Caco-2 (cell line): ENCODE measurements around the gene CRELD2. TPM values are rescaled to one million over a fixed set of nuclear protein-coding genes. Genes with fewer than 3 reads are reported as not detected.

Experiments used
- BruUV-seq: library from RNA; stranded (reverse); fragments of 400-500 nt; replicated peaks from 2 replicates; lab custom pipeline; 2021; lab: Mats Ljungman, UMichigan
- CTCF ChIA-PET: fragments of 300-600 bp; sonication (Branson Sonifier 250); formaldehyde crosslinking; loops from one replicate; lab custom pipeline; 2022; ENCODE audit warnings: antibody characterized with exemption; lab: Charles Lee
- POLR2A ChIA-PET: fragments of 300-600 bp; sonication (Branson Sonifier 250); formaldehyde crosslinking; loops from one replicate; lab custom pipeline; 2022; ENCODE audit warnings: antibody characterized with exemption; lab: Charles Lee
- DNase-seq, 2 experiments: peaks; one replicate each; pipeline versions ENCODE4 v3.0.0 to v3.0.0-alpha.2; 2020 to 2022
- H3K27me3 ChIP-seq: replicated peaks from 2 replicates; pipeline ENCODE4 v1.6.0; 2011; ENCODE audit warnings: low read length; ENCODE audit not compliant: control insufficient read depth, insufficient read depth
- H3K36me3 ChIP-seq: 2 replicates; pipeline ENCODE4 v1.5.1; 2011; ENCODE audit warnings: low read length; ENCODE audit not compliant: control insufficient read depth, insufficient read depth
- H3K4me1 ChIP-seq: fragments of 250-450 bp; sonication (Bioruptor Pico); 2 replicates; pipeline ENCODE4 v1.5.1; 2020; ENCODE audit warnings: mild to moderate bottlenecking
- H3K4me3 ChIP-seq: 2 replicates; pipeline ENCODE4 v1.5.1; 2011; ENCODE audit warnings: low read depth, mild to moderate bottlenecking, control low read depth, low read length
- H3K9me3 ChIP-seq: fragments of 250-450 bp; sonication (Bioruptor Pico); 2 replicates; pipeline ENCODE4 v1.5.1; 2020; ENCODE audit warnings: mild to moderate bottlenecking, moderate library complexity
- H3K27ac Mint-ChIP-seq: one replicate; pipeline ENCODE4 v1.8.0; 2022; ENCODE audit warnings: mixed read lengths; ENCODE audit not compliant: unreplicated experiment
- H3K27me3 Mint-ChIP-seq: one replicate; pipeline ENCODE4 v1.8.0; 2022; ENCODE audit warnings: mixed read lengths; ENCODE audit not compliant: insufficient read depth, unreplicated experiment
- H3K36me3 Mint-ChIP-seq: one replicate; pipeline ENCODE4 v1.8.0; 2022; ENCODE audit warnings: mild to moderate bottlenecking, mixed read lengths; ENCODE audit not compliant: insufficient read depth, unreplicated experiment
- H3K4me1 Mint-ChIP-seq: one replicate; pipeline ENCODE4 v1.8.0; 2022; ENCODE audit warnings: low read depth, mixed read lengths; ENCODE audit not compliant: unreplicated experiment
- H3K4me3 Mint-ChIP-seq: one replicate; pipeline ENCODE4 v1.8.0; 2022; ENCODE audit warnings: mild to moderate bottlenecking, moderate library complexity, mixed read lengths; ENCODE audit not compliant: unreplicated experiment
- H3K9me3 Mint-ChIP-seq: one replicate; pipeline ENCODE4 v1.8.0; 2022; ENCODE audit warnings: mixed read lengths; ENCODE audit not compliant: unreplicated experiment
- intact Hi-C: fragments of 100-400 bp; cut with micrococcal nuclease; formaldehyde crosslinking; loops from one replicate; pipeline ENCODE4 v1.10.0; 2022; ENCODE audit not compliant: unreplicated experiment
- total RNA-seq: library from RNA; stranded (reverse); gene quantifications from 2 replicates; pipeline ENCODE4 v1.2.3, GENCODE V29; 2022
- TF ChIP-seq, protein P1 (sequence below), 2 experiments: fragments of 200-600 bp in 1 of 2; IDR thresholded peaks; 1 replicate in 1 of 2; 2 replicates in 1 of 2; pipeline versions ENCODE4 v1.5.1 to v1.8.0; 2011 to 2022; ENCODE audit warnings: antibody characterized with exemption in 1 of 2, control low read depth in 1 of 2, inconsistent platforms in 1 of 2, low read depth in 1 of 2, low read length in 1 of 2, mild to moderate bottlenecking in 1 of 2, moderate library complexity in 1 of 2; ENCODE audit not compliant: insufficient read depth in 1 of 2, severe bottlenecking in 1 of 2, unreplicated experiment in 1 of 2

The CRELD2 gene
- total RNA-seq, 1 experiment from 2014 or later: 43.3 TPM

DNA sequence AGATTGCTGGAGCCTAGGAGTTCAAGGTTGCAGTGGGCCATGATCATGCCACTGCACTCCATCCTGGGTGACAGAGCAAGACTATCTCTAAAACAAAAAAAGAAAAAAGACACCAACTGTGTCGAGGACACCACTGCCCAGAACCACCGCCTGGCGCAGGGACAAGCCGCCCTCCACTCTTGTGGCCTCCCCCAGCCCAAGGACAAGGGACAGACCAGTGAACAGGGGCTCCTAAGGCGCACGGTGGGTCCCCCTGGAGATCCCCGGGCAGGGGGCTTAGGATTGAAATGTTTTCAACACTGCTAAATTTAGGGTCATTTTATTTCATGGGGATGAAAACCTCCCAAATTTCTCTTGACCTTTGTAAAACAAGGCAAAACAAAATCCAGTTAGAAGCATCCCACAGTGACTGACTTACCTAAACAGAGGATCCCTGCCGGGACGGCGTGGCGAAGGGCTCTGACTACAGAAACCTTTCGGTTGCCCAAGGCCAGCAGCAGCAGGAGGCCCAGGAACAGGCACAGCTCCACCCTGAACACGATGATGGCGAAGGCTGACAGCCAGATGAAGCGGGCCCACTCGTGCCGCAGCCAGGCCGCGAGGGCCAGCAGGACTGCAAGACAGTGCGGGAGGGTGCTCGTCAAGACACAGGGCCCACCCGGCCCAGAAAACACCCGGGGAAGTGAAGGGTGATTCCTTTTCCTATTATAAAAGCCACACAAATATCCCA is 8.8 kb upstream of the CRELD2 start:
- Mint-ChIP-seq H3K27ac (no peak overlapping the region), H3K4me3 (no peak overlapping the region), H3K9me3 (no peaks in the 10 kb centered on the region), H3K36me3 (peaks cover 37% of the 10 kb centered on the region), H3K27me3 (no peaks in the 10 kb centered on the region), H3K4me1 (no peaks in the 10 kb centered on the region)
- TF ChIP-seq, protein P1, sequence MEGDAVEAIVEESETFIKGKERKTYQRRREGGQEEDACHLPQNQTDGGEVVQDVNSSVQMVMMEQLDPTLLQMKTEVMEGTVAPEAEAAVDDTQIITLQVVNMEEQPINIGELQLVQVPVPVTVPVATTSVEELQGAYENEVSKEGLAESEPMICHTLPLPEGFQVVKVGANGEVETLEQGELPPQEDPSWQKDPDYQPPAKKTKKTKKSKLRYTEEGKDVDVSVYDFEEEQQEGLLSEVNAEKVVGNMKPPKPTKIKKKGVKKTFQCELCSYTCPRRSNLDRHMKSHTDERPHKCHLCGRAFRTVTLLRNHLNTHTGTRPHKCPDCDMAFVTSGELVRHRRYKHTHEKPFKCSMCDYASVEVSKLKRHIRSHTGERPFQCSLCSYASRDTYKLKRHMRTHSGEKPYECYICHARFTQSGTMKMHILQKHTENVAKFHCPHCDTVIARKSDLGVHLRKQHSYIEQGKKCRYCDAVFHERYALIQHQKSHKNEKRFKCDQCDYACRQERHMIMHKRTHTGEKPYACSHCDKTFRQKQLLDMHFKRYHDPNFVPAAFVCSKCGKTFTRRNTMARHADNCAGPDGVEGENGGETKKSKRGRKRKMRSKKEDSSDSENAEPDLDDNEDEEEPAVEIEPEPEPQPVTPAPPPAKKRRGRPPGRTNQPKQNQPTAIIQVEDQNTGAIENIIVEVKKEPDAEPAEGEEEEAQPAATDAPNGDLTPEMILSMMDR (IDR thresholded peaks at IDR 0.05; ENCODE audit: insufficient read depth in 1 of 2, low read depth in 1 of 2, low read length in 1 of 2, severe bottlenecking in 1 of 2, unreplicated experiment in 1 of 2): no peak
- Histone ChIP-seq H3K27me3 (no peaks in the 10 kb centered on the region), H3K36me3 (peaks cover 1% of the 10 kb centered on the region; the same call in 1 of the 2 replicates), H3K4me1 (no peaks in the 10 kb centered on the region), H3K9me3 (no peaks in the 10 kb centered on the region), H3K4me3 (no peak overlapping the region)
- BruUV-seq: no TSS peak
- ChIA-PET CTCF (interaction anchor here (0.9 kb wide), 1 partner anchor 121 kb away, joined by 3 read pairs; no protein-coding TSS in a partner anchor), POLR2A (no interaction called here)
- intact Hi-C loops: no loop called here
- no peak for DNase-seq

GRCh38 chr22:49910229-49911155 is 7.9 kb upstream of the CRELD2 start:
- H3K27me3 Mint-ChIP-seq: no peaks in the 10 kb centered on the region
- H3K4me3 ChIP-seq: no peak overlapping the region
- H3K4me3 Mint-ChIP-seq: no peak overlapping the region
- no peak for DNase-seq
- POLR2A ChIA-PET: no interaction called here
- H3K27ac Mint-ChIP-seq: no peak overlapping the region
- intact Hi-C loops: no loop called here
- peaks cover 30% of the 10 kb centered on the region for H3K36me3 Mint-ChIP-seq
- BruUV-seq: no TSS peak
- H3K27me3 ChIP-seq: no peaks in the 10 kb centered on the region
- no peaks in the 10 kb centered on the region for H3K9me3 Mint-ChIP-seq
- CTCF ChIA-PET: interaction anchor here (0.9 kb wide), 1 partner anchor 120 kb away, joined by 3 read pairs; no protein-coding TSS in a partner anchor
- peaks cover 1% of the 10 kb centered on the region; the same call in 1 of the 2 replicates for H3K36me3 ChIP-seq
- TF ChIP-seq, protein P1 (IDR thresholded peaks at IDR 0.05; ENCODE audit: insufficient read depth in 1 of 2, low read depth in 1 of 2, low read length in 1 of 2, severe bottlenecking in 1 of 2, unreplicated experiment in 1 of 2): no peak
- H3K4me1 ChIP-seq: no peaks in the 10 kb centered on the region
- no peaks in the 10 kb centered on the region for H3K9me3 ChIP-seq
- H3K4me1 Mint-ChIP-seq: no peaks in the 10 kb centered on the region

DNA sequence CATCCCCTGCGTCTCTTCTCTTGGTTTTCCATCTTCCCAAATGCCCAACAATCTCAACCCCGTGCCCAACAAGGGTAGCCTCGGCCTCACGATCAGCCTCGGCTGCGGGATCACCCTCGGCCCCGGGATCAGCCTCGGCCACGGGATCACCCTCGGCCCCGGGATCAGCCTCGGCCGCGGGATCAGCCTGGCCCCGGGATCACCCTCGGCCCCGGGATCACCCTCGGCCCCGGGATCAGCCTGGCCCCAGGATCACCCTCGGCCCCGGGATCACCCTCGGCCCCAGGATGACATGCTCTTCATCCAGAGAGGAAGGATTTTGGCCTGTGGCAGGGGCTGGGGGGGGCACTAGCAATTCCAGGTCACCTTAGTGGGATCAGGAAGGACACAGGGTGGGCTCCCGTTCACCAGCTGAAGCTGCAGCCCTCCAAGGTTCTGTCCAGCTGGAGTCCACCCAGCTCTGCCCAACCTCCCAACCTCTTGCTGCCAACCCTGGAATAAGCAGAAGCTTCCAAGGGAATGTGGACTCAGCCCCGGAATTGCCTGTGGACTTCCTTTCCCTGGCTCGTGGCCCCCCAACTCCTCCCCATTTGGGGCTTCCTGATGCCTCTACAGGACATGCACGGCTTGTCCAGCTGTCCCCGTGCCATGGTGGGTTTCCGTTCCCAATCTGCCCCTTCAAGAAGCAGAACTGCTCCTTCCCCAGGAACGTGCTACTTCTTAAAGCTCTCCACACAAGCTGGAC is 6.4 kb upstream of the CRELD2 start:
- Mint-ChIP-seq H3K27ac (no peak overlapping the region), H3K27me3 (no peaks in the 10 kb centered on the region), H3K4me1 (no peaks in the 10 kb centered on the region), H3K4me3 (no peak overlapping the region), H3K36me3 (peaks cover 27% of the 10 kb centered on the region), H3K9me3 (no peaks in the 10 kb centered on the region)
- intact Hi-C loops: no loop called here
- no TSS peak for BruUV-seq
- peaks cover 2% of the 10 kb centered on the region; the same call in 1 of the 2 replicates for H3K4me1 ChIP-seq
- POLR2A ChIA-PET: no interaction called here
- peaks cover 1% of the 10 kb centered on the region; the same call in 1 of the 2 replicates for H3K36me3 ChIP-seq
- TF ChIP-seq, protein P1 (IDR thresholded peaks at IDR 0.05; ENCODE audit: insufficient read depth in 1 of 2, low read depth in 1 of 2, low read length in 1 of 2, severe bottlenecking in 1 of 2, unreplicated experiment in 1 of 2): no peak
- no peak for DNase-seq
- CTCF ChIA-PET: no interaction called here
- H3K27me3 ChIP-seq: no peaks in the 10 kb centered on the region
- no peaks in the 10 kb centered on the region for H3K9me3 ChIP-seq
- no peak overlapping the region for H3K4me3 ChIP-seq
